Subcutaneous abdominal adipose tissue (tissue), 5 donors: Measurements from ENCODE around the gene ZFP36L2.
A peak's percentile ranks its signal among the peaks of the same experiment; 100 is the strongest.

Experiments used
- H3K27ac ChIP-seq: one replicate; pipeline ENCODE4 v1.7.0; 2013; ENCODE audit warnings: low read depth, mild to moderate bottlenecking, inconsistent platforms, low read length, moderate library complexity
- H3K27me3 ChIP-seq, 5 donors: one replicate each; pipeline ENCODE4 v1.7.0; 2013; ENCODE audit warnings: low read length in 5 of 5, inconsistent platforms in 1 of 5; ENCODE audit not compliant: control insufficient read depth in 5 of 5, insufficient read depth in 4 of 5
- H3K36me3 ChIP-seq, 5 donors: one replicate each; pipeline ENCODE4 v1.7.0; 2013; ENCODE audit warnings: low read length in 5 of 5; ENCODE audit not compliant: control insufficient read depth in 5 of 5, insufficient read depth in 5 of 5
- H3K4me1 ChIP-seq, 5 donors: one replicate each; pipeline ENCODE4 v1.7.0; 2013; ENCODE audit warnings: low read length in 5 of 5, mild to moderate bottlenecking in 3 of 5, moderate library complexity in 1 of 5; ENCODE audit not compliant: control insufficient read depth in 5 of 5, insufficient read depth in 5 of 5
- H3K4me3 ChIP-seq, 5 donors: one replicate each; pipeline ENCODE4 v1.7.0; 2013; ENCODE audit warnings: low read length in 5 of 5, low read depth in 1 of 5
- H3K9ac ChIP-seq, 5 donors: one replicate each; pipeline ENCODE4 v1.7.0; 2013; ENCODE audit warnings: low read length in 5 of 5, mild to moderate bottlenecking in 4 of 5, moderate library complexity in 3 of 5
- H3K9me3 ChIP-seq, 5 donors: one replicate each; pipeline ENCODE4 v1.7.0; 2013; ENCODE audit warnings: low read length in 5 of 5; ENCODE audit not compliant: control insufficient read depth in 5 of 5
- donor health status: healthy.
- donor health status: healthy.
- donor health status: healthy.
- donor health status: healthy.
- donor health status: healthy.

ZFP36L2 gene

GRCh38 chr2:43233218-43234212 lies 7.1 kb upstream of the ZFP36L2 start:
- H3K9me3 ChIP-seq: no peaks in the 10 kb centered on the region
- H3K36me3 ChIP-seq: peaks cover 0 to 21% (median 8%) of the 10 kb centered on the region in 5 donors
- H3K27me3 ChIP-seq: no peaks in the 10 kb centered on the region
- H3K9ac ChIP-seq: no peak overlapping the region
- H3K4me1 ChIP-seq: peaks cover 0 to 42% (median 26%) of the 10 kb centered on the region in 5 donors
- H3K4me3 ChIP-seq: no peak overlapping the region
- H3K27ac ChIP-seq: no peak overlapping the region

- Histone ChIP-seq H3K27ac (no peak overlapping the region), H3K27me3 (no peaks in the 10 kb centered on the region), H3K9me3 (no peaks in the 10 kb centered on the region), H3K9ac (no peak overlapping the region), H3K36me3 (peaks cover 0 to 21% (median 8%) of the 10 kb centered on the region in 5 donors), H3K4me3 (no peak overlapping the region), H3K4me1 (peaks cover 6 to 52% (median 31%) of the 10 kb centered on the region in 5 donors)
These were observed 4.8 kb upstream of the ZFP36L2 start for GRCh38 chr2:43230951-43231827.

- Histone ChIP-seq H3K4me1 (peaks cover 6 to 55% (median 31%) of the 10 kb centered on the region in 5 donors), H3K9me3 (no peaks in the 10 kb centered on the region), H3K27me3 (no peaks in the 10 kb centered on the region), H3K27ac (no peak overlapping the region), H3K4me3 (no peak overlapping the region), H3K9ac (no peak overlapping the region), H3K36me3 (peaks cover 0 to 23% (median 8%) of the 10 kb centered on the region in 5 donors)
These were observed 4.0 kb upstream of the ZFP36L2 start for GRCh38 chr2:43230351-43230885.

GRCh38 chr2:43228756-43229659 lies 2.6 kb upstream of the ZFP36L2 start:
- Histone ChIP-seq H3K36me3 (peaks cover 0 to 37% (median 16%) of the 10 kb centered on the region in 5 donors), H3K9me3 (no peaks in the 10 kb centered on the region), H3K27ac (peak overlapping the region; percentile 98), H3K27me3 (no peaks in the 10 kb centered on the region), H3K4me1 (peaks cover 6 to 52% (median 33%) of the 10 kb centered on the region in 5 donors), H3K9ac (peak overlapping the region in 2 of 5 donors; percentile 81 to 88), H3K4me3 (no peak overlapping the region)

- peak overlapping the region in 2 of 5 donors; percentile 82 to 85 for H3K4me3 ChIP-seq
- peaks cover 5 to 43% (median 17%) of the 10 kb centered on the region in 5 donors for H3K36me3 ChIP-seq
- H3K9ac ChIP-seq: peak overlapping the region in 4 of 5 donors; percentile 70 to 89 (median 84)
- H3K27me3 ChIP-seq: no peaks in the 10 kb centered on the region
- peaks cover 6 to 50% (median 37%) of the 10 kb centered on the region in 5 donors for H3K4me1 ChIP-seq
- H3K9me3 ChIP-seq: no peaks in the 10 kb centered on the region
- peak overlapping the region; percentile 98 for H3K27ac ChIP-seq
These were observed 1.9 kb upstream of the ZFP36L2 start for GRCh38 chr2:43228321-43228751.

GRCh38 chr2:43227830-43228281 lies 1.4 kb upstream of the ZFP36L2 start:
- Histone ChIP-seq H3K27ac (peak overlapping the region; percentile 98), H3K4me3 (peak overlapping the region; percentile 65 to 96 (median 82)), H3K36me3 (peaks cover 9 to 47% (median 19%) of the 10 kb centered on the region in 5 donors), H3K27me3 (no peaks in the 10 kb centered on the region), H3K4me1 (peaks cover 6 to 50% (median 40%) of the 10 kb centered on the region in 5 donors), H3K9ac (peak overlapping the region; percentile 70 to 89 (median 83)), H3K9me3 (no peaks in the 10 kb centered on the region)

- peak overlapping the region; percentile 70 to 89 (median 83) for H3K9ac ChIP-seq
- peak overlapping the region; percentile 98 for H3K27ac ChIP-seq
- H3K36me3 ChIP-seq: peaks cover 16 to 47% (median 20%) of the 10 kb centered on the region in 5 donors
- H3K9me3 ChIP-seq: no peaks in the 10 kb centered on the region
- H3K27me3 ChIP-seq: no peaks in the 10 kb centered on the region
- H3K4me1 ChIP-seq: peaks cover 6 to 52% (median 45%) of the 10 kb centered on the region in 5 donors
- H3K4me3 ChIP-seq: peak overlapping the region; percentile 65 to 96 (median 82)
These were observed 786 bp upstream of the ZFP36L2 start for GRCh38 chr2:43226955-43227829.

GRCh38 chr2:43225788-43226557 lies 433 bp downstream of the ZFP36L2 start:
- H3K4me1 ChIP-seq: peaks cover 9 to 64% (median 57%) of the 10 kb centered on the region in 5 donors
- H3K27me3 ChIP-seq: no peaks in the 10 kb centered on the region
- H3K36me3 ChIP-seq: peaks cover 16 to 43% (median 24%) of the 10 kb centered on the region in 5 donors
- peak overlapping the region; percentile 86 to 96 (median 95) for H3K4me3 ChIP-seq
- H3K9ac ChIP-seq: peak overlapping the region; percentile 63 to 93 (median 91)
- H3K27ac ChIP-seq: peak overlapping the region; percentile 98
- no peaks in the 10 kb centered on the region for H3K9me3 ChIP-seq
